T47D (cell line): Measurements from ENCODE around the gene CSRP2.
A peak's percentile ranks its signal among the peaks of the same experiment; 100 is the strongest.

ENCODE experiments used
- DNase-seq, 2 experiments: peaks; one replicate each; pipeline versions ENCODE4 v3.0.0 to v3.0.0-alpha.2; 2011 to 2012; ENCODE audit warnings: low read depth in 1 of 2, low spot score in 1 of 2
- JUND ChIP-seq: IDR thresholded peaks from 2 replicates; pipeline ENCODE4 v1.6.1; 2012; ENCODE audit warnings: low read depth
- in situ Hi-C: cut with HindIII; loops from 2 replicates; pipeline ENCODE4 v1.10.0; 2016; ENCODE audit warnings: low sequenced_read_pairs, low pct_unique_long_range_greater_than_20kb

The CSRP2 gene

GRCh38 chr12:76878899-76879709 is at the start of gene CSRP2:
Gene CSRP2 (minus strand): TSS chr12:76879019. CDS start chr12:76866260, 12,759 bp downstream.
- no peak for TF ChIP-seq JUND
- no peak for DNase-seq

GRCh38 chr12:76927170-76927784 is 48.5 kb upstream of the CSRP2 start:
- peak in 1 of 2 experiments; percentile 22 for DNase-seq
- no peak for TF ChIP-seq JUND
- in situ Hi-C loops: no loop called here

More at GRCh38 chr12:76878899-76879709, at the start of gene CSRP2:
- in situ Hi-C loops: no loop called here

GRCh38 chr12:76925135-76925534 is 46.3 kb upstream of the CSRP2 start:
- no peak for DNase-seq
- TF ChIP-seq JUND: no peak
- in situ Hi-C loops: no loop called here

- TF ChIP-seq JUND: no peak
These were observed 44.0 kb upstream of the CSRP2 start for GRCh38 chr12:76922866-76923265.

GRCh38 chr12:76921891-76922664 is 43.3 kb upstream of the CSRP2 start:
- TF ChIP-seq JUND: no peak
- in situ Hi-C loops: no loop called here
- DNase-seq: no peak

More at GRCh38 chr12:76922866-76923265, 44.0 kb upstream of the CSRP2 start:
- in situ Hi-C loops: no loop called here
- no peak for DNase-seq

GRCh38 chr12:76921100-76921471 is 42.3 kb upstream of the CSRP2 start:
- DNase-seq: no peak
- no peak for TF ChIP-seq JUND
- in situ Hi-C loops: no loop called here

GRCh38 chr12:76920172-76921099 is 41.6 kb upstream of the CSRP2 start:
- TF ChIP-seq JUND: no peak
- in situ Hi-C loops: no loop called here
- no peak for DNase-seq

- TF ChIP-seq JUND: no peak
- DNase-seq: no peak
- in situ Hi-C loops: no loop called here
These were observed 40.8 kb upstream of the CSRP2 start for GRCh38 chr12:76919383-76920171.

- no peak for TF ChIP-seq JUND
- in situ Hi-C loops: no loop called here
- DNase-seq: no peak
These were observed 37.3 kb upstream of the CSRP2 start for GRCh38 chr12:76916170-76916540.

GRCh38 chr12:76915361-76916169 is 36.7 kb upstream of the CSRP2 start:
- peak; percentile 42 to 65 for DNase-seq
- in situ Hi-C loops: no loop called here
- TF ChIP-seq JUND: peak; percentile 86; the same call in 1 of the 2 replicates
